Ovary (tissue), 3 donors: ENCODE results near the gene FGD2.

Source experiments
- EP300 ChIP-seq: sonication (generic); formaldehyde crosslinking; IDR thresholded peaks from one replicate; pipeline ENCODE4 v1.6.1; 2017; ENCODE audit warnings: antibody characterized with exemption
- POLR2A ChIP-seq: fragments of 450-650 bp; IDR thresholded peaks from one replicate; pipeline ENCODE4 v1.6.1; 2017; ENCODE audit warnings: antibody characterized with exemption, mild to moderate bottlenecking, moderate library complexity
- TF ChIP-seq, protein P1 (sequence below), 3 donors: fragments of 450-650 bp in 2 of 3; fragments of 200-600 bp in 1 of 3; IDR thresholded peaks; one replicate each; pipeline versions ENCODE4 v1.5.1 to v1.8.0; 2016 to 2022; ENCODE audit warnings: antibody characterized with exemption in 3 of 3, mild to moderate bottlenecking in 1 of 3
- donor health status: DM: no; HTN: no; CAD: no.

- TF ChIP-seq POLR2A (no peak), EP300 (no peak)
- TF ChIP-seq, protein P1, sequence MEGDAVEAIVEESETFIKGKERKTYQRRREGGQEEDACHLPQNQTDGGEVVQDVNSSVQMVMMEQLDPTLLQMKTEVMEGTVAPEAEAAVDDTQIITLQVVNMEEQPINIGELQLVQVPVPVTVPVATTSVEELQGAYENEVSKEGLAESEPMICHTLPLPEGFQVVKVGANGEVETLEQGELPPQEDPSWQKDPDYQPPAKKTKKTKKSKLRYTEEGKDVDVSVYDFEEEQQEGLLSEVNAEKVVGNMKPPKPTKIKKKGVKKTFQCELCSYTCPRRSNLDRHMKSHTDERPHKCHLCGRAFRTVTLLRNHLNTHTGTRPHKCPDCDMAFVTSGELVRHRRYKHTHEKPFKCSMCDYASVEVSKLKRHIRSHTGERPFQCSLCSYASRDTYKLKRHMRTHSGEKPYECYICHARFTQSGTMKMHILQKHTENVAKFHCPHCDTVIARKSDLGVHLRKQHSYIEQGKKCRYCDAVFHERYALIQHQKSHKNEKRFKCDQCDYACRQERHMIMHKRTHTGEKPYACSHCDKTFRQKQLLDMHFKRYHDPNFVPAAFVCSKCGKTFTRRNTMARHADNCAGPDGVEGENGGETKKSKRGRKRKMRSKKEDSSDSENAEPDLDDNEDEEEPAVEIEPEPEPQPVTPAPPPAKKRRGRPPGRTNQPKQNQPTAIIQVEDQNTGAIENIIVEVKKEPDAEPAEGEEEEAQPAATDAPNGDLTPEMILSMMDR (IDR thresholded peaks at IDR 0.05) = no peak
These were observed 25.1 kb downstream of the FGD2 start for GRCh38 chr6:37030599-37030998.
